HG03095 (cell line): ENCODE measurements around the gene DBH.
"Not testable (repeated sequence)": the region's sequence is repeated elsewhere in the genome, so short reads cannot be mapped to it uniquely, and the experiment has no call there.

Experiments used
- ATAC-seq: cut with Tn5 transposase; IDR thresholded peaks from one replicate; pipeline ENCODE4 v1.9.1; 2021; ENCODE audit warnings: moderate library complexity; ENCODE audit not compliant: unreplicated experiment

The DBH gene

DNA sequence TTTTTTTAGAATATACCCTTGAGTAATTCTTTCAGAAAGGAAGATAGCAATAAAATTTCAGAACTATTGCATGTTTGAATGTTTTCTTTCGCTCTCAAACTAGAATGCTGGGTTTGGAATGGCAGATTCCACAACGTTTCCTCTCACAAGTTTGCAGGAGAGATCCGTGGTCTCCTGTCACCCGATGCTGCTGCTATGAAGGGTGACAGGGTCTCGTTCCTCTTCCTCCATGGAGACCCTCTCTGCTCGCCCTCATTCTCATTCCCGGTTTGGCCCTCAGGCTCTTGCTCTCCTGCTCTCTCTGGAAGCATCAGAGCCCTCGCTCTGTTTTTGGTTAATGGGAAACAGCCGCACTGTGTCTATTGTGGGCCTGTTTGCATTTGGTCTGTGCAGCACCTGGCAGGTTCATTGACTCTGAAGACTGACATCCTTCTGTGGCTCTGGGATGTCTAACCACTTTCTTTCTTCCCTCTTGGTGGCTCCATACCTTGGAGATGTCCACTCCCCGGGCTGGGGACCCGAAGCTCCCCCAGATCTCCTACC is 14.4 kb upstream of the DBH start:
- no peak for ATAC-seq

DNA sequence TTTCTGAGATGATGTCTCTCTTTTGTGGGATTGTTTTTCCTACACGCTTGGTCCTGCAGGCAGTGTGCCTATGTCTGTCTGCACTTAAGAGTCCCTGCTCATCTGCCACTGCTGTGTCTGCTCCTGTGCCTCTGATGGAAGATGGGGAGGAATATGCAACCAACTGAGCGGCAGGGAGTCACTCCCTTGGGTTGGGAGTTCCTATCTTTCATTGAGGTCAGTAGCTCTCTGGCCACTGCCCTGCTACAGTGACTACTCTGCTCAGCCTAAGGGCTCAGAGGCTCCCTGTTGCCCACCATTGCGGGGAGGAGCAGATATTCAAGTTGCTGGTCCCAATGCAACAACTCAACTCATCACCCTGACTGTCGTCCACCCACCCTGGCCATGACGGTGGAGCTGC is 13.6 kb upstream of the DBH start:
- no peak for ATAC-seq

DNA sequence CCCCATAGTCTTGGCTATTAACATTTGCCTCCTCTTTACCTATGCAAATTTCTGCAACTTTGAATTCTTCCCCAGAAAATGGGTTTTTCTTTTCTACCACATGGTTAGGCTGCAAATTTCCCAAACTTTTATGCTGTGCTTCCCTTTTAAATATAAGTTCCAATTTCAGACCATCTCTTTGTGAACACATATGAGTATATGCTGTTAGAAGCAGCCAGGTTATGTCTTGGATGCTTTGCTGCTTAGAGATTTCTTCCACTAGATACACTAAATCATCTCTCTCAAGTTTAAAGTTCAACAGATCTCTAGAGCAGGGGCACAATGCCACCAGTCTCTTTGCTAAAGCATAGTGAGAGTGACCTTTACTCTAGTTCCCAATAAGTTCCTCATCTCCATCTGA is 10.2 kb upstream of the DBH start:
- not testable (repeated sequence) for ATAC-seq

DNA sequence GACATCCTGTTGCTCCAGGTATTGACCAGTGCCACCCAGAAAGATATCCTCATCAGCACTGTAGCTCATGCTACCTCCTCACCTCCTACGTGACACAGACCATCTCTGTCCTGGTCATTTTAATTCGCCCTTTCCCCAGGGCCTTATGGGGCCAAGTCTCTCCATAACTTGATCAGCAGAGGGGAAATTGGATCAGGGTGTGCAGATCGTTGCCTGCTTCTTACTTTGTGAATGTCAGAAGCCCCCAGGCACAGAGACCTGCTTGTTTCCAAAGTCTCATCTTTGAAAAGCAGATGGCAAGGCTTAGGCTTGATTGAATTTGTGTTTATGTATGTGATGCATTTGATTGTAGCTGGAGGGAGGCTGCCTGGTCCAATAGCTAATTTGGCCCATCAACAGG is 8.8 kb upstream of the DBH start:
- no peak for ATAC-seq

DNA sequence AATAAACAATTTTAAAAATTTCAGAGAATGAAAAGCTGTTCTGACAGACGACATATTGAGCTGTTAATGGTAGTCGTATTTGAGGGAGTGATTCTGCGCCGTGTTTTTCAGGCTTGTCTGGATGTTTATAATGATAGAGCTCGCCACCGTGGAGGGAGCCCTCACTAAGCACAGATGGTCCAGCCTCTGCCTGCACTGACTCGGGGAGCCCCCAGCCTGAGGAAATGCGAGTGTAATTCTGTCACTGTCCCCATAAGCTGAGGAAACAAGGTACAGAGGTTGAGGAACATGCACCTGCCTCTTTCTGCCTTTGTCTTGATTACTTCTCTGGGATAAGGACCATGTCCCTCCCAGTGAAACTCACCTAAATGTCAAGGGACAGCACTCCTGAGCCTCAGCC is 7.4 kb upstream of the DBH start:
- ATAC-seq, result no peak

DNA sequence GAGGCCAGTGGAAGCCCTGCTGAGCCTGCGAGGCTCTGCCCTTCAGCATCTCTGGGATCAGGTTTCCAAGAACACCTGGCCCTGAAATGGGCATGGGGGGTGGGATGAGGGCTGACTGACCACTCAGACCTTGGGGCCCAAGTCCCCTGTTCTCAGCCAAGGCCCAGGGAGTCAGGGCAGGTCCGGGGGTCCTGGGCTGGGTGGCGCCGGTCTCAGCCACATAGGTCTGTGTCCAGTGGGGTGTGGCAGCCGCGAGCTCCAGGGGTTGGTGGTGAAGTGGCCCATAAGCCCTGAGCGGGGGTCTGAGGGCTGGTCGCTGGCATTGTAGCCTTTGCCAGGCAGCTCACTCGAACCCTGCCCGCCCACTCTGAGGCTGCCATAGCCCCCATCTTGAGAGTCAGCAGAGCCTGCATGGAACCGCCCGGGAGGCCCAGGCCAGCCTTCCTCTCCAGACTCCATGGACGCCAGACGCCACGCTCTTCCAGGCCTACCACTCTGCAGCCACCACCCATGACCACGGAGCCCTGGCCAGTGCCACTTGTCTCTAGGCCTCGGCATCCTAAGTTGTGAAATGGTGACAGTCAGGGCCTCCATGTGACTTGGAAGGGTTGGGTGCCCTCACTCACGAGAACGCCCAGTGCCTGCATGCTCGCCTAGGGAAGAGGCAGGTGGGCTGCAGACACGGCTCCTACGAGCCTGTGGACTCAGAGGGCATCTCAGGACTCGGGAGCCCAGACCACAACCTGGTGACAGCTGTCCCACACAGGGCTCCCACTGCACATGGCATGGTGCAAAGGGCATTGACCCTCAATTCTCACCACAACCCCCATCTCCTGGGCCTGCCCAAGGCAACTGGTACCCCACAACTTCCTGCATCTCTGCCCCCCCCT is 6.7 kb upstream of the DBH start:
- no peak for ATAC-seq

DNA sequence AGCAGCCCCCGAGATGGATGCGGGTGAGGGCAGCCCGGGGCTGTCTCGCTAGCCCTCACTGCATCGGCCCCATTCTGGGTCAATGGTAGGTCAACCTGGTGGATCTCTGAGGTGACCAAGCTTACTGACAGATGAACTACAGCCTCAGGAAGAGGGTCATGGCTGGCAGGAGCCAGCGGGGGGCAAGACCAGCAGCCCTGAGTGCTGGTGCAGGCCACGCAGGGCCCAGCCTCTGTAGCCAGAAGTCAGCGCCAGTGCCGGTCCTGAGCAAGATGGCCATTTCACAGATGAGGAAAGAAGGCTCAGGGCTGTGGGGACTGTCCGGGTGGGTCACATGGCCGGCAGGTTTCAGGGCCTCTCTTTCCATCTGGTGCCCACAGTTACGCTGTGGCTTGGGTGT is 5.1 kb upstream of the DBH start:
- ATAC-seq, result no peak

DNA sequence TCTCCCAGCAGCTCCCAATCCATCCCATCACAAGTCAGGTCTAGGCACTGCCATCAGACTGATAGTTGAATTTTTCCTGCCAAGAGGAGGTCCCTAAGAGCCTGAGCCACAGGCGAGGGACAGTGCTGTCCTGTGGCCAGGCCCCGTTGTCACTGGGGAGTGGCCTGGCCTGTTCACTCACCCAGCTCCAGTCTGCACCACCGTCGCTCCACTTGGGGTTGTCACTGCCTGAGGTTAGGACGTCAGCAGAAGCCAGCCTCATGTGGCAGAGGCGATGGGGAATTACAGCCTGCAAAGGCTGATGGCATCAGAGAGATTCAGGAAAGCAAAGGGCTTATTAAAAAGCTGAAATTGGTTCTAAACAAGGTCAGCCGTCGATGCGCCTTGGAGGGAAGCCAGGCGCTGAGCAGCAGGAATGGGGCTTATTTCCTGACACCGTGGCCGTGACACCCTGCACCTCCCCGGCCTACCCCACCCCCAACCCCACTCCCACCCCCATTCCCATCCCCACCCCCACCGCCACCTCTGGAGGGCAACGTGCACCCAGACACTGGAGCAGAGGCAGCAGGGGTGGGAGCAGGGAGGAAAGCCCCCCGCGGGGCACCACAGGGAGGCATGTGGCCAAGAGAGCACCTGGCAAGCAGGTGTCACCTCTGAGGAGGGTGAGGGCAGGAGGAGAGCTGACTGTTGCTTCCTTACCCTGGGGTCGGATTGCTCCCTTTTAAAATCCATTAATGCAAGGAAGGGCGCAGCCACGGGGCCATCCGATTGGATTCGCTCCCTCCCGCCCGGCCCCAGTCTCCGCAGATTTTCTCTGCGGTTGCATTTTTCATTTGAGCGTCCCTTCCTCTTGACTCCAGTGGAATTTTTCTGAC is 3.1 kb upstream of the DBH start:
- ATAC-seq, result no peak

DNA sequence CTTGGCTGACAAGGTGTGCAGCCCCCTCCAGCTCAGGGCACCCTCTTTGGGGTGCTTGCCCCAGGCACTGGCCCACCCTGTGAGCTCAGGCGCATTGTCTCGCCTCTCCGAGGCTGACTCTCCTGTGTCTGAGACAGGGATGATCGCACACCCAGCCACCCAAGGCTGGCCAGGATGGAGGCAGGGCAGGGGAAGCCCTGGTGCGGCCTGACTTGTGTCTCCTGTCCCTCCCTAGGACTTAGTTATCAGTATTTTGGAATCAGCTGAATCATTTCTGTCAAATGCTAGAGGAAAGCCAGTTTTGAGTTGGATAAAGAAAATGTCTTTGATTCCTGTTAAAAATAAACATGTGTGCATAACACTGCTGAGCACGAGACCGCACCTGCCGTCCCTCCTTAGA is 2.5 kb upstream of the DBH start:
- ATAC-seq, result no peak

DNA sequence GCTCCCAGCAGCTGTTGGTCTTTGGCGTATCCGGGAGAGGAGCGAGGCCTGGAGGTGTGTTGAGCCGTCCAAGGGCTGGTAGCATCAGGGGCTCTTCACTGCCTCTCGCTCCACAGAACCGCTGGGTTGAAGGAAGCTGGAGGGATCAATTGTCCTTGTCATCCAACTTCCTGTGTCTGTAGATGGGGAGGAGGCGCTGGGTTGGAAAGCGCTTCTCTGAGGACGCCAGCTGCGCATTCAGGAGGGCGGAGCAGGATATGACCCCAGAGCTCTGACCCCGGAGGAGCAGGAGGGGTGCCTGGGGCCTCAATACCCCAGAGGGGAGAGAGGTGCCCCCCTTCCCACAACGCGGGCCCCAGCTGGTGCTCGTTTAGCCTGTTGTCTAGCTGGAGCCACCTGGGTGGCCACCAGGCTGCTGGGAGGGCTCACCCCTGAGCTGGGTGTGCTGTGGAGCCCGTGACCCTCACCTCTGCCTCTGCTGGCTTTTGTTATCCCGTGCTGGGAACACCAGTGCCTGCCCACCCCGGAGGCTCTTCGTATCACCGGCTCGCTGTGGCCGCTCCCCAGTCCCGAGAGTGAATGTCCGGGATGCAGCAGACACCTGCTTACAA is 2.0 kb upstream of the DBH start:
- ATAC-seq, result no peak

DNA sequence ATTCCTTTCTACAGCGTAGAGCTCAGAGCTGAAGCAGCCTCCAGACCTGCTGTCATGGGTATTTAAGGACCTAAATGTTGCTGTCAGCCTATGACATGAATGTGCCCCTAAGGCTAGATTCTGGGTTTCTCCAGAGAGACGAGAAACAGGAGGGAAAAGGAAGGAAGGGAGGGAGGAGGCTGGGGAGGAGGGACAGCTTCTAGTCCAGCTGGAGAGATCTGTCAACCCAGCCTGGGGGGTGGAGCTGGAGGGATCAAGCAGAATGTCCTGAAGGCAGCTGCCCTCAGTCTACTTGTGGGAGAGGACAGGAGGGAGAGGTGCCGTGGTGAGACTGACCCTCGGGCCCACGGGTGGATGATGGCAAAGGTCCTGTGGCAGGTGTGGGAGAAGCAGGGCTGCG is 1.1 kb upstream of the DBH start:
- no peak for ATAC-seq

DNA sequence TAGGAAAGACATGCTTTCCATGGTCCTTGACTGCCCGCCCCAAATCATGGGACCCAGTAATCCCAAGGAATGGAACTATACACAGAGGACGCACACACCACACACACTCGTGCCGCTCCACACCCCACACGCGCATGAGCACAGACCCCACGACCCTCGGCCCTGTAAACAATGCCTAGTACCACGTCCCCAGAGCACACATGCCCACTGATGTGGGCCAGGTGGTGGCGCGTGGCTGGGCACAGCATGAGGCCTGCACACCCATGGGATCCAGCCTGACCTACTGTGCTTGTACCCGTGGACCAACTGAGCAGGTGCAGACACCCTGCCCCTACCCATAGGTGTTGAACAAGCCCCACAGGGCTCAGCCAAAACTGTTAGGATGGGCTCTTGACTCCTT is 739 bp downstream of the DBH start:
- ATAC-seq, result no peak

DNA sequence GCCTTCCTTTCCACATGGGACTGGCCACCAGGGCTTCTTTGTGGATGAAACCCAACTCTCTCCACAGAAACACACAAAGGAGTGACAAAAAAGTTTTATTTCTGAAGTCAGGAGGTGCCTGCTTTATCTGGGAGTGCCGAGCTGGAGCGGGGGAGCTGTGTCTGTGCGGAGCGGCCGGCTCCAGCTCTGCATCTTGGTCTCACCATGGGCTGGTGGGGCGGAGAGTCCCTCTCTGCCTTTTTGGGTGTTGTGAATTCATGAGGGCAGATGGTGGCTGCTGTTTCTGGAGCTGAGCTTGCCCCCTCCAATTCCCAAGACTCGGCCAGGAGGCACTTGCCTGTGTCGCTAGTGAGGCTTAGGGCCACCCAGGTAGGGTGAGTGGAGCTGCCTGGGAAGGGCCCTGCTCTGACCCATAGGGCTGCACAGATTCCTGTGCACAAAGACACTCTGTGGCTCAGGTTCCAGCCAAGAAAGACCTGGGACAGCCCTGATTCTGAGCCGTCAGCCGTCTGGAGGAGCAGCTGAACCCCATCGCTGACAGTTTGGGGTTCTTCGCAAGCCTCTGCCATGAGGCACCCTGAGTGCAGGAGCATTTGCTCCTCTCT is 1.4 kb downstream of the DBH start:
- ATAC-seq, result no peak

DNA sequence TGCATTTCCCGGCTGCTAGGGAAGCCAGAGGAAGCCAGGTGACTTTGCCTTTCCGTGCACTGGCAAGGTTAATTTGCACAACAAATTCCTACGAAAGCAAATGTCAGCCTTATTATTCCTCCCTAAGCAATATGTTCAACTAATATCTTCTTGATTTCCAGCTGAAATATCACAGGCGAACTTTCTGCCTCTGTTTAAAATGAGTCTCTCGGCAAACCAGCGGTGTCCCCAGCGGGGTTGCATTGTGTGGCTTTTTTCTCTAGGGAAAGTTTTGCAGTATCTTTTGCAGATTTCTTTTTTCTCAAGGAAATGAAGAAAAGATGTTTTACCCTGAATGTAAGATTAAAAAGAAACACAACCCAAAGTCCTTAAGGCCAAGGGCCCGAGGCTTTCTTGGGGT is 1.9 kb downstream of the DBH start:
- no peak for ATAC-seq

DNA sequence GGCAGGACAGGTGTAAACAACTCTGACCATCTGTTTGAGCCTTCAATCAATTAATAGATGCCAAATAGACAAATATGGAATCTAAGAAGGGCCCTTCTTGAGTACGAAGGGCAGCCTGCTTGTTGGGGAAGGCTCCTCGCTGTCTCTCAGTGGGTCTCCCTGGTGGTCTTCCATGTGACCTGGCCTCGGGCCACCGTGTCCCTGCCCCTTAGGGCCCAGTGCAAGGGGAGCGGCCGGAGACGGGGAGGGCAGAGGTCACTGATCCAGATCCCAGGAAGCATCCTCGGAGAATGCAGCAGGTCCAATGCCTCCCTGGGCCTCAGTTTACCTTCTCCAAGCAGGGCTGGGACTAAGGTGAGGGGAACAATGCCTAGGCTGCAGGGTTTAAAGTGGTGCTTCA is 2.5 kb downstream of the DBH start:
- ATAC-seq, result no peak

DNA sequence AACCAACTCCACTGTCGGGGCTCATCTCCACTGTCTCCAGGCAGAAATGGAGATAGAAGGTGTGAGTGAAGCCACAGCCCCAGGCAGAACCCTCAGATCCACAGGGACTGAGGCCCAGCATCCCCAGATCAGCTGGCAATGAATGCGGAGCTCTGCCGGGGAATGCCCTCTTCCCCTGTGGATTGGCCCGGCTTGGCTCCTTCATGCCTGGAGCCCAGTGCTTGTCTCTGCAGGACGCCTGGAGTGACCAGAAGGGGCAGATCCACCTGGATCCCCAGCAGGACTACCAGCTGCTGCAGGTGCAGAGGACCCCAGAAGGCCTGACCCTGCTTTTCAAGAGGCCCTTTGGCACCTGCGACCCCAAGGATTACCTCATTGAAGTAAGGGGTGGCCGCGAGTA is 3.5 kb downstream of the DBH start:
- no peak for ATAC-seq

DNA sequence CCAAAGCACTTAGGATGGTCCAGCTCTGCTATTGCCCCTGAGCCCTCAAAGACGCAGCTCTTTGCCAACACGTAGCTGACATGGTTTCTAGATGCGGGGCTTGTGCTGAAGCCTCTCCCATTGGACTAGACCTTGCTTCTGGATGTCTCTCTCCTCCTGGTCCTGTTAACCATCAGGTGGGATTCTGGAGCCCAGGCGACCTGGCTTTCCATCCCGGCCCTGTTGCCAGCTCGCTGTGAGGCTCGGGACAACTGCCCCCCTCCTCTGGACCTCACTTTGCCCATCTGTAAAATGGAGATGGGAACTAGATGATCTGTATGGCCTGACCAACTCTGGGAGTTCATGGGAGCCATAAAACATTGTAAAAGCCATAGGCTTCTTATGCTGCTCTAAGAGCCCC is 4.0 kb downstream of the DBH start:
- ATAC-seq, result no peak

DNA sequence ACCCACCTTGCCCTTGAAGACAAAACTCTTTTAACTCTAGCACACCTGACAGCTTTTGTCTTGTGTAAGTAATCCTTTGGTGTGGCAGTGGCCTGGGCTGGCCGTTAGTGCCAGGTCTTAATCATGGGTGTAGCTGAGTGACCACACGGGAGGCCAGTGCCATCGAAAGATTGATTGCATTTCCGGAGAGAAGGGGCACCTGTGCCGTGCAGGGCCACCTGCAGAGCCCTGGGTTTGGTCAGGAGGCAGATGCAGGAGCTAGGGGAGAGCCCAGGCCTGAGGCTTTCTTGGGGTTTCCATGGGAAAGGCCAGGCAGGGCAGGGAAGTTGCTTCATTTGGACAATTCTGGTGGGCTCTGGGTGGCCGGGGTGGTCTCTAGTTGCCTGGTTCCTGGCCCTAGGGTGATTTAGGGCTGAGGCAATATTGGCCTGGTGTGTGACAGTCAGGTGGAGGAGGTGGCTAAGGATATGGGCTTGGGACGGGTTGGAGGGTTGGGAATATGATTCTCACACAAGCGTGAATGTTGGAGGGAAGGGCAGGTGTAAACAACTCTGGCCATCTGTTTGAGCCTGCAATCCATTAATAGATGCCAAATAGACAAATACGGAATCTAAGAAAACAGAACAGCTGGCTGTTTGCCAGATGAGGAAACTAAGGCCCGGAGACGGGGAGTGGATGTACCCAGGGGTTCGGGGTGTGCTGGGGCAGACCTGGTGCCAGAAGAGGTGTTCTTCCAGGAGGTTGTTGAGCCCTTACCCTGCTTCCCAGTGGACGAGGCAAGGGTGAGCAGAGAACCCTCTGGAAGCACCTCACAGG is 4.6 kb downstream of the DBH start:
- ATAC-seq, result no peak

DNA sequence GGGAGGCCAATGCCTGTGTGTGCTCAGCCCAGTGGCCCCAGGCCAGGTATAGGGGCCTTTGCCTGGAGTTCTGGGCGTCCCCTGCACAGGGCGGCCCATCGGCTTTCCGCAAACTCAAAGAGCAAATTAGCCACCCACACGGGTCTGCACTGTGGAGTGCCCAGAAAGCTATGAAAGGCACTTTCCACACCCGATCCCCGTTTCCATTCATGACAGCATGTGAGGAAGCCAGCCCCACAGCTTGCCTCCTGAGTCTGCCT is 5.2 kb downstream of the DBH start:
- ATAC-seq, result no peak

DNA sequence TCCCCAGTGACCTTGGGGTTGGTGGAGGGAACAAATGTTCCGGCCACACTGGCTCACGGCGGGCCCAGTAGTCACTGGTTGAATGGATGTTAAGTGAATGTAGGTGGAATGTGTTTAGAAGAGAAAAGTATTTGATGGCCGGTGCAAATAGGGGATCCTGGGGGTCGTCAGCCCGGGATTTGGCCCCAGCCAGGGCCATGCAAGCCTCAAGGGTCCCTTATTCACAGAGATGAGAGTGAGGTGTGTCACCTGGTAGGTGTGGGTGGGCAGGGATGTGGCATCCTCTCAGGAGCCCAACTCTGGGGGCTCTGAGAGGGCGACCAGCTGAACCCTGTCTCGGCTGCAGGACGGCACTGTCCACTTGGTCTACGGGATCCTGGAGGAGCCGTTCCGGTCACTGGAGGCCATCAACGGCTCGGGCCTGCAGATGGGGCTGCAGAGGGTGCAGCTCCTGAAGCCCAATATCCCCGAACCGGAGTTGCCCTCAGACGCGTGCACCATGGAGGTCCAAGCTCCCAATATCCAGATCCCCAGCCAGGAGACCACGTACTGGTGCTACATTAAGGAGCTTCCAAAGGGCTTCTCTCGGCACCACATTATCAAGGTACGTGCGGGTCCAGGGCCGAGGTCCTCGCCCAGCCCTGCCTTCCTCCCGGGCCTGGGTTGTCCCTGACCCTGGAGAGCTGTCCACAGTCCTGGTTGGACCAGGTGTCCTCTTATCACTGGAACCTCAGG is 5.9 kb downstream of the DBH start:
- ATAC-seq, result no peak
